C4-2B (cell line): ENCODE data around the gene LARGE1.

Experiments used
- CTCF ChIP-seq: fragments of 450-650 bp; conservative IDR thresholded peaks from 2 replicates; pipeline ENCODE4 v1.5.1; 2017; ENCODE audit warnings: mild to moderate bottlenecking
- ZFX ChIP-seq: fragments of 450-650 bp; IDR thresholded peaks from 2 replicates; pipeline ENCODE4 v1.6.1; 2017

DNA sequence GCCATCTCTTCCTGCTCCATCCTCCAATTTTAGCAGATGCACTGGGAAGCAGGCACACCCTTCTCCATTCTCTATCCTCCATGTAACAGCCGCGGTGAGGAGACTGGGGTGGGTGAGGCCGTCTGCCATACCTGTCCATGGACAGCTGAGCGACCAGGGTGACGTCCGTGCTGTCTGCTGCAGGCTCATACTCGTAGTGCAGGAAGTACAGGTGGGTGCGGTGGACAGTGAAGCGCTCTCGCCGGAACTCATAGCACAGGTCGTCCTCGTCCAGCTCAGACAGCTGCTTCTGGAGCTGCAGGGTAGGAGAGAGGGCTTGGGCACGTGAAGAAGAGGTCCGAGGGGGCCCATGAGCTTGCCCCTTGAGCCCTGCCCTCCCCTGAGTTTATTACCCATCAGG, 604.3 kb downstream of the LARGE1 start:
- TF ChIP-seq CTCF (no peak), ZFX (no peak)
